Esophagus squamous epithelium (tissue), 4 donors: ENCODE measurements around the gene ATP8A2.

Source experiments
- POLR2A ChIP-seq, 4 donors: fragments of 450-650 bp; IDR thresholded peaks; one replicate each; pipeline ENCODE4 v1.6.1; 2017; ENCODE audit warnings: antibody characterized with exemption in 4 of 4, mild to moderate bottlenecking in 4 of 4, moderate library complexity in 3 of 4
- TF ChIP-seq, protein P1 (sequence below), 6 experiments: fragments of 450-650 bp in 4 of 6; fragments of 200-600 bp in 2 of 6; sonication (generic) in 2 of 6; IDR thresholded peaks; one replicate each; pipeline ENCODE4 v1.5.1; 2016 to 2019; ENCODE audit warnings: antibody characterized with exemption in 6 of 6, mild to moderate bottlenecking in 4 of 6, moderate library complexity in 4 of 6

DNA sequence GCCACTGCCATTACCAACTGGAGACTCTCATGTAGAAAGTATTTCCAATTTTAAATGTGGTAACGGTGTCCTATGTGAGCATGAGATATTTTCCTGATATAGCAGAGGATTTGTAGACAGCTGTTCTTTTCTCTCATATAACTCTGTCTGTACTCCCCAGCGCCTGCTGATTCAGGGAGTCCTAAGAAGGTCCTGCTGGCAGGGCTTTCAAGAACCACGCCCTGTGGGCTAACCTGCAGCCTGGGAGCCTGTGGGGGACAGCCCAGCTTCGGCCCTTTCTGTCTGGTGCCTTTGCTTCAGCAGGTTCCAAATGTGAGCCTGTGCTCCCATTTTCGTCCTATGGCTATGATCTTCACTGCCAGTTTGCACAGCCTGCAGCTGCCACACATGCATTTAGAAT, 316.8 kb downstream of the ATP8A2 start:
- TF ChIP-seq POLR2A (IDR thresholded peaks at IDR 0.05), result no peak
- TF ChIP-seq, protein P1, sequence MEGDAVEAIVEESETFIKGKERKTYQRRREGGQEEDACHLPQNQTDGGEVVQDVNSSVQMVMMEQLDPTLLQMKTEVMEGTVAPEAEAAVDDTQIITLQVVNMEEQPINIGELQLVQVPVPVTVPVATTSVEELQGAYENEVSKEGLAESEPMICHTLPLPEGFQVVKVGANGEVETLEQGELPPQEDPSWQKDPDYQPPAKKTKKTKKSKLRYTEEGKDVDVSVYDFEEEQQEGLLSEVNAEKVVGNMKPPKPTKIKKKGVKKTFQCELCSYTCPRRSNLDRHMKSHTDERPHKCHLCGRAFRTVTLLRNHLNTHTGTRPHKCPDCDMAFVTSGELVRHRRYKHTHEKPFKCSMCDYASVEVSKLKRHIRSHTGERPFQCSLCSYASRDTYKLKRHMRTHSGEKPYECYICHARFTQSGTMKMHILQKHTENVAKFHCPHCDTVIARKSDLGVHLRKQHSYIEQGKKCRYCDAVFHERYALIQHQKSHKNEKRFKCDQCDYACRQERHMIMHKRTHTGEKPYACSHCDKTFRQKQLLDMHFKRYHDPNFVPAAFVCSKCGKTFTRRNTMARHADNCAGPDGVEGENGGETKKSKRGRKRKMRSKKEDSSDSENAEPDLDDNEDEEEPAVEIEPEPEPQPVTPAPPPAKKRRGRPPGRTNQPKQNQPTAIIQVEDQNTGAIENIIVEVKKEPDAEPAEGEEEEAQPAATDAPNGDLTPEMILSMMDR (IDR thresholded peaks at IDR 0.05), result no peak
